Sigmoid colon (tissue), 4 donors: ENCODE results near the gene DARS1.

ENCODE experiments used
- EP300 ChIP-seq, 4 donors: sonication (generic); formaldehyde crosslinking; IDR thresholded peaks; one replicate each; pipeline ENCODE4 v1.6.1; 2017; ENCODE audit warnings: antibody characterized with exemption in 4 of 4
- POLR2A ChIP-seq, 2 donors: fragments of 450-650 bp; IDR thresholded peaks; one replicate each; pipeline ENCODE4 v1.6.1; 2016; ENCODE audit warnings: antibody characterized with exemption in 2 of 2, mild to moderate bottlenecking in 2 of 2, moderate library complexity in 2 of 2
- POLR2AphosphoS5 ChIP-seq, 4 donors: sonication (generic); formaldehyde crosslinking; IDR thresholded peaks; one replicate each; pipeline ENCODE4 v1.6.1; 2017; ENCODE audit warnings: antibody characterized with exemption in 4 of 4
- TF ChIP-seq, protein P1 (sequence below), 4 experiments: fragments of 450-650 bp in 3 of 4; fragments of 200-600 bp in 1 of 4; IDR thresholded peaks; one replicate each; pipeline ENCODE4 v1.5.1; 2016 to 2019; ENCODE audit warnings: antibody characterized with exemption in 4 of 4, mild to moderate bottlenecking in 3 of 4, moderate library complexity in 2 of 4

GRCh38 chr2:136027112-136027511 lies 41.7 kb upstream of the DARS1 start:
- TF ChIP-seq, protein P1, sequence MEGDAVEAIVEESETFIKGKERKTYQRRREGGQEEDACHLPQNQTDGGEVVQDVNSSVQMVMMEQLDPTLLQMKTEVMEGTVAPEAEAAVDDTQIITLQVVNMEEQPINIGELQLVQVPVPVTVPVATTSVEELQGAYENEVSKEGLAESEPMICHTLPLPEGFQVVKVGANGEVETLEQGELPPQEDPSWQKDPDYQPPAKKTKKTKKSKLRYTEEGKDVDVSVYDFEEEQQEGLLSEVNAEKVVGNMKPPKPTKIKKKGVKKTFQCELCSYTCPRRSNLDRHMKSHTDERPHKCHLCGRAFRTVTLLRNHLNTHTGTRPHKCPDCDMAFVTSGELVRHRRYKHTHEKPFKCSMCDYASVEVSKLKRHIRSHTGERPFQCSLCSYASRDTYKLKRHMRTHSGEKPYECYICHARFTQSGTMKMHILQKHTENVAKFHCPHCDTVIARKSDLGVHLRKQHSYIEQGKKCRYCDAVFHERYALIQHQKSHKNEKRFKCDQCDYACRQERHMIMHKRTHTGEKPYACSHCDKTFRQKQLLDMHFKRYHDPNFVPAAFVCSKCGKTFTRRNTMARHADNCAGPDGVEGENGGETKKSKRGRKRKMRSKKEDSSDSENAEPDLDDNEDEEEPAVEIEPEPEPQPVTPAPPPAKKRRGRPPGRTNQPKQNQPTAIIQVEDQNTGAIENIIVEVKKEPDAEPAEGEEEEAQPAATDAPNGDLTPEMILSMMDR (IDR thresholded peaks at IDR 0.05), result no peak
- no peak for TF ChIP-seq EP300 (IDR thresholded peaks at IDR 0.05)
- TF ChIP-seq POLR2A (IDR thresholded peaks at IDR 0.05), result no peak
- no peak for TF ChIP-seq POLR2AphosphoS5 (IDR thresholded peaks at IDR 0.05)
